DMS 273 treated with DMSO at 0.1 percent for 48 hours (cell line): ENCODE results near the gene FILIP1.

ENCODE experiments used
- DNase-seq: peaks from one replicate; lab custom pipeline; 2025; lab: John Stamatoyannopoulos, UW

FILIP1 gene

DNA sequence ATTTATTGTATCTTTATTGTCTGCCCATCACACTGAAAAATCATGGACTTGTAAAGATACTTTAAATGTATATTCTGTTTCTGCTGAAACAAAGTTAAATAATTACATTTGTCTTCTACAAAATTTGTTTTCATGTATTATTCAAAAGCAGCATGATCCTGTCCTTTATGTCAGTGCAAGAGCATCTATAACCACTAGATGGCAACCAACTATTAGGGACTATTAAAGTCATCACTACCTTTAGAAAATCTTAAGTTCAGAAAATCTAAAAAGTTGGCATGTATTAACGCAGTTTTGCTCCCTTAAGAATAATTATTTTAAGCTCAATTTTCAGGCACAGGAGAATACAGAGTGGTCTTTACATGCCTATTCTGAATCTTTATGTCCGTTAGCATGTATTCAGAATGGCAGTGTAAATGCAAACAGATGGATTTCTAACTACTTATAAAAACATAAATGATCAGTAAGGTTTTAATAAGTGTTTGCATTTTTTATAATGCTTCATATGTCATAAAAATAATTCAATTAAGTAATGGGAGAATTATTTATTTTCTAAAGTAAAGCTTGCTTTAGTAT, 226.8 kb downstream of the FILIP1 start:
- peak; percentile 8 for DNase-seq

DNA sequence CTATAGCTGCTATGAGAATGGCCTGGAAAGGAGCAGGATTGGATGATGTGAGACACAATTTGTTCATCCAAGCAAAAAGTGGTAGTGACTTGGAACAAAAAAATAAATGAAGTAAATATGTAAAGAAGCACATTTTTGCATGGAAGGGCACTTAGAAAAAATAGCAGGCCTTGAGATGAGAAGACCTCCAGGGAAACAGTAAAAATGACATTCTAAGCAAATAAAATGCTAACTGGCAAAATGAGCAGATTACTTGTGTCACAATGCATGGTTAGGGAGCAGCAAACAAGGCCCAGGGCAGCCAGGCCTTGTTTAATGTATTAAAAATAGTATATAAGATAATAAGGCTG, 230.2 kb downstream of the FILIP1 start:
- no peak for DNase-seq

DNA sequence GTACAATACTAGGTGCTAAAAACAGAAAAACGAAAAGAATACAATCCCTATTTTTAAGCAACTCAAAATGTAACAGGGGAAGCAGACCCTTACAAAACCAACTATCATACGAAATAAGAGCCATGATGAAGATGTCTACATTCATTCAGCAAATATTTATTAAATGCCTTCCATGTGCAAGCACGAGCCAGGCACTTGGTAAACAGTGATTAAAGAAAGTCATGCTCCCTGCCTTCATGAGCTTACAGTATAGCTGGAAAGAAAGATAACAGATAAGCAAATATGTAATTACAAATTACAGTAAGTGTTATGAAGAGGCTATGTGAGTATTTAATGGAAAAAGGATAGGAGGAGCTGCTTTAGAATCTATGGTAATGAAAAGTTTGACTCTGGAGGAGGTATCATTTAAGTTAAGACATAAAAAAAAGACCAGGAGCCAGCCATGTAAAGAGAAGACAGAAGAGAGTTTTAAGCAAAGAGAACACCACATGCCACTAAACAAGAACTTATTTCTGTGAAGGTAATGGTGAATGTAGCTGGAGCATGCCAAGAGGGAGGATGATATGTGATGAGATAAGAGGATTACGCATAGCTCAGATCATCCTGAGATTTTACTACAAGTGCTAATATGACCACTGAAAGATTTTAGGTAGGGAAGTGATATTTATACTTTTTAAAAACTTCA, 230.7 kb downstream of the FILIP1 start:
- no peak for DNase-seq

DNA sequence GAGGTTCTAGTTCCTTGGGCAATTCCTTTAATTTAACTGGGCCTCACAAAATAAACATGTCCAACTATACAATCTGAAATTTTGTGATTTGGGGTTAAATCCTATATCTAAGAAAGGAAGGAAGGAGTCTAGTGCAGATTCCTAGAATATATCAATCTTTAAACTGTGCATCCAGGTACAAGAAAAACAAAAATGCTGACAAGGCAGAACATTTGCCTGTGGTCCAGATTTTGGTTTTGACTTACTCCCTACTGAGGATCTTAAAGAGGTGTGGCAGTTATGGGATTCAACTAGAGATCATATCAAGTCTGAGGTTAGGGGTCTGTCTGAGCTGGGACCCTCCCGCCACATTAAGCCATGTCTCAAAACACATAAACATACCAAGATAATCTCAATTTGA, 232.3 kb downstream of the FILIP1 start:
- DNase-seq = no peak

DNA sequence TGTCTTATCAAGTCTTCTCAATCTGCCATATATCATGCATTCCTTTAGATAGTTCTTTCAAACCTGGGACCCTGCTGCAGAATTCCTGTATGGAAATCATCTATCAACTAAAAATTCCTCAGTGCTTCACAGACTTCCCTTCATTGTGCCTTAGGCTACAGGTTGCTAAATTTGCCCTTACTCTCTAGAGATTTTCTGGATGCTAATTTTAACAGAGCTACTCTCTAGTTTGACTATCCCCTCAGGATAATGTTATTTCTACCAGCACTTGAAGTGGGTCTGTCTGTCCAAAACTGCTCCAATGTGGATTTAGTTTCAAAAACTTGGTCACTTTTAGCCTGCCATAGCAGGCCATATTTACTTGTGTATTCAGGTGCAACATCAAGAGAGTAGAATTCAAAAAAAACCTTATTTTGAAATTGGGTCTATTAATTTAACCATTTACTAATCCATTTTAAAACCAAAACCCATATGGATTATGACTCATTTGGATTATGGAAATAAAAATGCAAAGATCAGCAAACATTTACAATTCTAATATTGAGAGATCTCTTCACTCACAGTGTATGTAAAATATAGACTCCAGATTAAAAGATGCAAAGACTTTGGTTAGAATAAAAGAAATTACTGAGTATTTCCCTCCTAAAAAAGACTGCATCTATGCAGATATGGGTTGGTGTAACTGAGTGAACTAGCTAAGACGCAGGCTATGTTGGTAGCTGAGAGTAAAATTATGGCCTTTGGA, 236.1 kb downstream of the FILIP1 start:
- no peak for DNase-seq

DNA sequence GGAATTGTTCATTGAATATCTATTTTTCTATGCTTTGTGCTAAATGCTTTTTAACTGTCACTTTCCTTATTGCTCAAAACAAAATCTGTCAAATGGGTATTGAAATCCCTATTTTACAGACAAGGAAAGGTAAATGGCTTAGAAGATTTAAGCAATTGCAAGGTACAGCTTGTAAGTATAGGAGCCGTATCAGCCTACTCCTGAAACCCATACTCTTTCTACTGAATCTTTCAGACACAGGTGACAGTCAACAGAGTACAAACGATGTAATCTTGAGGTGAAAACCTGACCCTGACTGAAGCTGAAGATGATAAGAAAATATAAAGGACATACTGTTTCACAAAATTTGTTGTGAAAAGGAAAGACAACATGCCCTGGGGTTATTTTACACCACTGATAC, 243.0 kb downstream of the FILIP1 start:
- DNase-seq = no peak

DNA sequence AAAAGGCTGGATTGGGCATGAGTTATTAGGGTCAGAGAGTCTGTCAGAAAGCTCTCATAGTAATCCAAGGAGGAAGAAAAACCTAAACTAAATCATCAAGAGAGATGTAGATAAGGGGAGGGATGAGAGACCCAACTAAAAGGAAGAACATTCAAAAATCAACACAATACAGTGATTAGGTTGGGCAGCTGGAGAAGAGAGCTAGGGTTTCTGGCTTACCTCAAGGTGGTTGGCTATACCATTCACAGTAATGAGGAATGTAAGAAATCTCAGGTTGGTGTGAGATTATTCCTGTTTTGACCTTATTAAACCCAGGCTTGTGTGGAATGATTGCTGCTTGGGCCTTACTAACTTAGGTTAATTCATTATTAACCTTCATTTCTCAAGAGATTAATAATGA, 243.8 kb downstream of the FILIP1 start:
- no peak for DNase-seq

DNA sequence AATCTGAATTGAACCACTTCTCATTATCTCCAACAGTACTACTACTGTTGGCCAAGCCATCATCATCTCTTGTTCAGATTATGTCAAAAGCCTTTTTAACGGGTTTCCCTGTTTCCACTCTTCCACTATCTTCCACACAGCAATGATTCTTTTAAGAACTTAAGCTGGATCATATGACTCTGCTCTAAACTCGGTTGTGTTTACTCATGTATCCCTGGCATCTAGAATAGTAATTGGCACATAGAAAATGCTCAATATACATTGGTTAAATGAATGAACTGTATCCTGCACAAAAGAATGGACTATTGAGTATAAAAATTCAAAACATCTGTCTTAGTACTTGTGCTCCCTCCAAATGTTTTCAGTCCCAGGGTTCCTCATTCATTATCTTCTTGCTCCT, 247.2 kb downstream of the FILIP1 start:
- DNase-seq = no peak

DNA sequence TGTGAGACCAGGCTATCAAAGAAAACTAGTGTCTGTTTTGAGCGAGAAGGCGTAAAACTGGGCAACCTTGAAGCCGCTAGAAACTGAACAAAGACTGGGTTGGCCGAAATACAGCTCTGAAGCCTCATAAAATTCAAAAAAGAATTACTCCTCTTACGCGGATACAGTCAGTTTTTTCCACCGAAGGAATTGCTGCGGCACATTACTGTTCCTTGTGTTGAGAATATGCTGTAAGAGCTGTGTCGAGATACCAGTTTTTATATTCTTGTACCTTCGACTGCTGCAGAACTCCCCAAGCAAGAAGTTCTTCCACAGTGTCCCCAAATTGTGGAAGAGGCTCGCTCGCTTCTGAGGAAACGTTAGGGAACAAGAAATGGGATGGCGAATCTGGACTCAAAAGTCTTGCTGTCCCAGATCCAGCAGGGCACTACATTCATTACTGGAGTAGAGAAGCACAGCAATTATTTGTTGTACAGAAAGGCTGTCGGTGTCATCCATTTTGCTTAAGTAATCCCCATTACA, 249.5 kb downstream of the FILIP1 start:
- DNase-seq = no peak

DNA sequence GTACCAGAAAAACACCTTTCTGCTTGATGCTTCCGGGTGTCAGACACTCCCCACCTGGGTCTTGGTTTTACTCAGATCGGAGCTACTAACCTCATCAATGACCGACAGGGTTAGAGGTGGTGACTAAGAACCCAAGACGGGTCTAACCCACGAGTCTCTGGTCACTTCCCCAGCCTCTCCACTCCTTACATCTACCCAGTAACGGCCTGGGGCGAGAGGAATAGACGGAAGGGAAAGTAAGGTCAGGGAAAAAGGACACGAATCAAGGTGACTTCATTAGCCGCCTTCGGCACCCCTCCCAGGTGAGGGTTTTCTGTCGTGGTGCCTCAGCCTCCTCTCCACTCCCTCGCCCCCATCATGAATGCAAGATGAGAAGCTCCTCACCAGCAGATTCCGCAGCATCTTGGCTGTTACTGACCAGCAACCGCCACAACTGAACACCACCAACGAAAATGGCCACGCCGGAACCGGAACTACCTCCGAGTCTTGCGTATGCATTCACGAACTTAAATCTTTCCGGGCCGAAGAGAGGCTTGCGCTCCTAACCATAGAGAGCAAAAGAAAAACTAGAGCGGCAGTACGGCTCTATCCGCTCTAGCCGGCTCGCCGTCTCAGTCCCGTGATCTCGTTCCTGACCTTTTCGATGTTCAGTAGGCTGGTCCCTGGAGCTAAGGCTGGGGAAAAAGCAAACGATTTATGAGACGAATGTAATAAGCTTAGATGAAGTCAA, 250.1 kb downstream of the FILIP1 start, which contains the start of gene COX7A2:
TSS of gene COX7A2 (minus strand) at position 469 of the 730 bp plus-strand sequence. CDS start at position 402, 67 bp downstream.
- DNase-seq = peak; percentile 97
